ENCODE measurements around the gene IGFL4. TPM values are rescaled to one million over a fixed set of nuclear protein-coding genes. Genes with fewer than 3 reads are reported as not detected.

The IGFL4 gene
- total RNA-seq, result not detected

DNA sequence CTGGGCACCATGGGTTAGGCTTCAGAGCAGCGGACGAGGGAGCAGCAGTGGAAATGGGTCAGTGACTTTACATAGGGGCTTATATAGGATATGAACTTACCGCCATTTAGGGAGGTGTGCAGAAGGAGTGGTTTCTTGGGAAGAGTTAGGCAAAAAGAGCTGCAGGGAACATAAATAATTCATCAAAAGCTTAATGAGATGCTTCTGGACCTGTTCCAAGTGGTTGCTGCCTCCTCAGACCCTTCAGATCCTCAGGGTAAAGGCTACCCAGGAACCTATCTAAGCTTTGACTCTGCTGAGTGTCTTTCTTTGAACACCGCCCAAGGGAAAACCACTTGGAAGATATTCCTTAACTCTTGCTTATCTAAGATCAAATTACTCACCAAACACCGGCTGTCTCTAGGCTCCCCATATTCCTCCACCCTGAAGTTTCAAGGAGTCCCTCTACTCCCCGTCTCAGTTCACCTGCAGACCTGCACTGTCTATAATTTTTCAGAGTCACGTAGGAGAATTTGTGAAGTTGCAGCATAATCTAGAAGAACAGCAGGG, at the start of gene IGFL4:
Gene IGFL4 (minus strand): TSS at position 51 of the 549 bp plus-strand sequence. CDS start 40 bp downstream, at position 11.
- DNase-seq (ENCODE audit: low spot score), result no peak
- H3K27ac ChIP-seq, result no peak within 1 kb of the TSS
- no peaks in the 10 kb centered on the region for H3K36me3 ChIP-seq
- H3K4me1 ChIP-seq (replicated peaks), result no peaks in the 10 kb centered on the region
- no peaks in the 10 kb centered on the region for H3K9me3 ChIP-seq
- no peak within 1 kb of the TSS for H3K4me3 ChIP-seq
- H3K27me3 ChIP-seq (replicated peaks; ENCODE audit: insufficient read depth), result no peaks in the 10 kb centered on the region
- TF ChIP-seq, protein P1, sequence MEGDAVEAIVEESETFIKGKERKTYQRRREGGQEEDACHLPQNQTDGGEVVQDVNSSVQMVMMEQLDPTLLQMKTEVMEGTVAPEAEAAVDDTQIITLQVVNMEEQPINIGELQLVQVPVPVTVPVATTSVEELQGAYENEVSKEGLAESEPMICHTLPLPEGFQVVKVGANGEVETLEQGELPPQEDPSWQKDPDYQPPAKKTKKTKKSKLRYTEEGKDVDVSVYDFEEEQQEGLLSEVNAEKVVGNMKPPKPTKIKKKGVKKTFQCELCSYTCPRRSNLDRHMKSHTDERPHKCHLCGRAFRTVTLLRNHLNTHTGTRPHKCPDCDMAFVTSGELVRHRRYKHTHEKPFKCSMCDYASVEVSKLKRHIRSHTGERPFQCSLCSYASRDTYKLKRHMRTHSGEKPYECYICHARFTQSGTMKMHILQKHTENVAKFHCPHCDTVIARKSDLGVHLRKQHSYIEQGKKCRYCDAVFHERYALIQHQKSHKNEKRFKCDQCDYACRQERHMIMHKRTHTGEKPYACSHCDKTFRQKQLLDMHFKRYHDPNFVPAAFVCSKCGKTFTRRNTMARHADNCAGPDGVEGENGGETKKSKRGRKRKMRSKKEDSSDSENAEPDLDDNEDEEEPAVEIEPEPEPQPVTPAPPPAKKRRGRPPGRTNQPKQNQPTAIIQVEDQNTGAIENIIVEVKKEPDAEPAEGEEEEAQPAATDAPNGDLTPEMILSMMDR (IDR thresholded peaks at IDR 0.05), result no peak
- TF ChIP-seq POLR2AphosphoS5 (IDR thresholded peaks at IDR 0.05) (no peak), POLR2A (IDR thresholded peaks at IDR 0.05) (no peak)
- WGBS, result 54% methylated on average over 7 of the region's 7 CpGs
- intact Hi-C loops (cut with DNase I), result no loop called here

DNA sequence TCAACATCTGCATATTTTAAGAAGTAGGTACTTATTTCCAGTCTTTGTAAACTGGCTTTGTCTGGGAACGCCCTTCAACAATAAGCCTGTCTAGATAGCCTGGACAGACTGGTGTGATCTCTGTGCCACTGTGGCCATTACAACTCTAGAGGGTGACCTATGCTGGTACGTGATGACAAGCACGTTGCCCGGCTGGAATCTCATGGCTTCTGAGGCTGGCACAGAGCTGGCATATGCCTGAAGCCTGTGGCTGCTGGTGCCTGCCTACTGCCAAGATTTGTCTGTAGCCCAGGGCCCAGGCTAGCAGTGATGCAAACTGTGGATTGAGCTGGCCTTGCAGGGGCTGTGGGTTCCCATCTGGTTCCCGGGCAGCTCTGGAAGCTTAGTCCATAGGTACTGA, 49.6 kb upstream of the IGFL4 start:
- TF ChIP-seq POLR2A (IDR thresholded peaks at IDR 0.05), result no peak
- TF ChIP-seq, protein P1 (IDR thresholded peaks at IDR 0.05), result no peak
- no peak for TF ChIP-seq POLR2AphosphoS5 (IDR thresholded peaks at IDR 0.05)
- no peaks in the 10 kb centered on the region for H3K27me3 ChIP-seq (replicated peaks; ENCODE audit: insufficient read depth)
- no peak for DNase-seq (ENCODE audit: low spot score)
- H3K9me3 ChIP-seq, result no peaks in the 10 kb centered on the region
- no peak overlapping the region for H3K27ac ChIP-seq
- no peaks in the 10 kb centered on the region for H3K4me1 ChIP-seq (replicated peaks)
- 96% methylated on average over 5 of the region's 5 CpGs for WGBS
- intact Hi-C loops (cut with DNase I), result no loop called here
- H3K4me3 ChIP-seq, result no peak overlapping the region
- H3K36me3 ChIP-seq, result no peaks in the 10 kb centered on the region

DNA sequence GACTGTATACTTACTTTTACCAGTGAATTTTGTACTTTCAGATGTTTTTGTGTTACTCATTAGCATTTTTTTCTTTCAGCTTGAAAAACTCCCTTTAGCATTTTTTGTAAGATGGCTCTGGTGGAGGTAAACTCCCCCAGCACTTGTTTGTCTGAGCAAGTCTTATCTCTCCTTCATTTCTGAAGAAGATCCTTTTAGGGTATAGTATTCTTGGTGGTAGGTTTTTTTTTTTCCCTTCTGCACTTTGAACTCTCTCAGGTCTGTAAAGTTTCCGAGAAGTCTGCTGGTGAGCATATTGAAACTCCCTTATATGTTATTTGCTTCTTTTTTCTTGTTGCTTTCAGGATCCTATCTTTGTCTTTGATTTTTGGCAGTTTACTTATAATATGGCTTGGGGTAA, 48.6 kb upstream of the IGFL4 start:
- Histone ChIP-seq H3K36me3 (no peaks in the 10 kb centered on the region), H3K4me3 (no peak overlapping the region), H3K9me3 (no peaks in the 10 kb centered on the region), H3K27ac (no peak overlapping the region), H3K4me1 (replicated peaks) (no peaks in the 10 kb centered on the region), H3K27me3 (replicated peaks; ENCODE audit: insufficient read depth) (no peaks in the 10 kb centered on the region)
- TF ChIP-seq POLR2AphosphoS5 (IDR thresholded peaks at IDR 0.05) (no peak), POLR2A (IDR thresholded peaks at IDR 0.05) (no peak)
- TF ChIP-seq, protein P1 (IDR thresholded peaks at IDR 0.05), result no peak
- DNase-seq (ENCODE audit: low spot score), result no peak
- intact Hi-C loops (cut with DNase I), result no loop called here
- WGBS, result 94% methylated on average over 1 of the region's 1 CpG

DNA sequence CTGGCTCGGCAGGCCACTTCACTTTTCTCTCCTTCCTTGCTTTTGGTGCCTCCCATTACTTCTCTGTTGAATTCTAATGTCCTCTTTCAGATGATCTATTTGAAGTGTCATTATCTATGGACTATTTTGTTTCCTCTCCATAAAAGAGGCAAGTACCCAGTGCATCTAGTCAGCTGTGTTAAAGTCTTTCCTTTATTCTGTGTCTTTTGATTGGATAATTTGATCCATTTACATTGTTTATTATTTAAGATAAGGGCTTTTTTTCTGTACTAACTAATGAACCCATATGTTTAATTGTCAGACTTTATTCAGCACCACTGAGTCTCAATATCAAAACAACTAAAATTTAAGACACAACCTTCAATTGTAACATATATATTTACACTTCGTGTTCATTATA, 47.3 kb upstream of the IGFL4 start:
- Histone ChIP-seq H3K27ac (no peak overlapping the region), H3K4me1 (replicated peaks) (no peaks in the 10 kb centered on the region), H3K9me3 (no peaks in the 10 kb centered on the region), H3K27me3 (replicated peaks; ENCODE audit: insufficient read depth) (no peaks in the 10 kb centered on the region), H3K4me3 (no peak overlapping the region), H3K36me3 (no peaks in the 10 kb centered on the region)
- 78% methylated on average over 2 of the region's 2 CpGs for WGBS
- intact Hi-C loops (cut with DNase I), result no loop called here
- DNase-seq (ENCODE audit: low spot score), result no peak
- TF ChIP-seq, protein P1 (IDR thresholded peaks at IDR 0.05), result no peak
- TF ChIP-seq POLR2A (IDR thresholded peaks at IDR 0.05) (no peak), POLR2AphosphoS5 (IDR thresholded peaks at IDR 0.05) (no peak)

DNA sequence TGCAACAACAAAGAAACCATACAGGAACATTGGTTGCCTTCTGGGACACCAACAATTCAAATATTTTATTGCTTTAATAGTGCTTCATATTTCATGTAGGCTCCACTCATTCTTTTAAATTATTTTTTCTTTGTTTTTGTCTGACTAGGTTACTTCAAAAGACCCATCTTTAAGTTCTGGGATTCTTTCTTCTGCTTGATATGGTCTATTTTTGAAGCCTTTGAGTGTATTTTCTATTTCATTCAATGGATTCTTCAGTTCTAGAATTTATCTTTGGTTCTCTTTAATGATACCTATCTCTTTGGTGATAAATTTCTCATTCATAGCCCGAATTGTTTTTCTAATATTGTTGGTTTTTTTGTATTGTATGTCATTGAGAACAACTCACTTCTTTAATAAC, 45.1 kb upstream of the IGFL4 start:
- no peaks in the 10 kb centered on the region for H3K27me3 ChIP-seq (replicated peaks; ENCODE audit: insufficient read depth)
- H3K9me3 ChIP-seq, result no peaks in the 10 kb centered on the region
- H3K4me3 ChIP-seq, result no peak overlapping the region
- WGBS, result 25% methylated on average over 1 of the region's 1 CpG
- intact Hi-C loops (cut with DNase I), result no loop called here
- no peaks in the 10 kb centered on the region for H3K36me3 ChIP-seq
- TF ChIP-seq, protein P1 (IDR thresholded peaks at IDR 0.05), result no peak
- TF ChIP-seq POLR2A (IDR thresholded peaks at IDR 0.05), result no peak
- no peak for TF ChIP-seq POLR2AphosphoS5 (IDR thresholded peaks at IDR 0.05)
- no peaks in the 10 kb centered on the region for H3K4me1 ChIP-seq (replicated peaks)
- no peak for DNase-seq (ENCODE audit: low spot score)
- H3K27ac ChIP-seq, result no peak overlapping the region

All from prostate gland (tissue), 2 donors.